HG02852 (cell line): ENCODE results near the gene CCR5AS.
"Not testable (repeated sequence)": the region's sequence is repeated elsewhere in the genome, so short reads cannot be mapped to it uniquely, and the experiment has no call there.

Experiments
- ATAC-seq: cut with Tn5 transposase; IDR thresholded peaks from one replicate; pipeline ENCODE4 v1.9.1; 2021; ENCODE audit warnings: mild to moderate bottlenecking, moderate library complexity; ENCODE audit not compliant: unreplicated experiment

CCR5AS gene

GRCh38 chr3:46406443-46406787 lies 451 bp downstream of the CCR5AS start:
- ATAC-seq = no peak

- ATAC-seq = no peak
These were observed 1.4 kb downstream of the CCR5AS start for GRCh38 chr3:46405301-46406019.

GRCh38 chr3:46402902-46403301 lies 4.0 kb downstream of the CCR5AS start:
- ATAC-seq = not testable (repeated sequence)

- no peak for ATAC-seq
These were observed 5.3 kb downstream of the CCR5AS start for GRCh38 chr3:46401579-46401978.

GRCh38 chr3:46400846-46401245 lies 6.0 kb downstream of the CCR5AS start:
- ATAC-seq = no peak

GRCh38 chr3:46400000-46400734 lies 6.7 kb downstream of the CCR5AS start:
- no peak for ATAC-seq

- ATAC-seq = no peak
These were observed 7.3 kb downstream of the CCR5AS start for GRCh38 chr3:46399557-46399956.

GRCh38 chr3:46399098-46399497 lies 7.8 kb downstream of the CCR5AS start:
- no peak for ATAC-seq

- ATAC-seq = no peak
These were observed 8.5 kb downstream of the CCR5AS start for GRCh38 chr3:46398186-46398955.

- no peak for ATAC-seq
These were observed 9.8 kb downstream of the CCR5AS start for GRCh38 chr3:46397111-46397510.

GRCh38 chr3:46395766-46396530 lies 10.9 kb downstream of the CCR5AS start:
- no peak for ATAC-seq

GRCh38 chr3:46395210-46395661 lies 11.6 kb downstream of the CCR5AS start:
- no peak for ATAC-seq

GRCh38 chr3:46393554-46394434 lies 13.1 kb downstream of the CCR5AS start:
- ATAC-seq = no peak

GRCh38 chr3:46393011-46393410 lies 13.9 kb downstream of the CCR5AS start:
- no peak for ATAC-seq

GRCh38 chr3:46391526-46391925 lies 15.3 kb downstream of the CCR5AS start:
- ATAC-seq = not testable (repeated sequence)

GRCh38 chr3:46389306-46389705 lies 17.6 kb downstream of the CCR5AS start:
- ATAC-seq = no peak

GRCh38 chr3:46388847-46389246 lies 18.0 kb downstream of the CCR5AS start:
- ATAC-seq = not testable (repeated sequence)

GRCh38 chr3:46386205-46386604 lies 20.7 kb downstream of the CCR5AS start:
- ATAC-seq = no peak

GRCh38 chr3:46383951-46384330 lies 22.9 kb downstream of the CCR5AS start:
- no peak for ATAC-seq
